ENCODE results near the gene GALNT18. TPM values are rescaled to one million over a fixed set of nuclear protein-coding genes. Genes with fewer than 3 reads are reported as not detected.

GALNT18 gene
- polyA plus RNA-seq, 1 donor from 2014 or later, result 7.6 TPM

DNA sequence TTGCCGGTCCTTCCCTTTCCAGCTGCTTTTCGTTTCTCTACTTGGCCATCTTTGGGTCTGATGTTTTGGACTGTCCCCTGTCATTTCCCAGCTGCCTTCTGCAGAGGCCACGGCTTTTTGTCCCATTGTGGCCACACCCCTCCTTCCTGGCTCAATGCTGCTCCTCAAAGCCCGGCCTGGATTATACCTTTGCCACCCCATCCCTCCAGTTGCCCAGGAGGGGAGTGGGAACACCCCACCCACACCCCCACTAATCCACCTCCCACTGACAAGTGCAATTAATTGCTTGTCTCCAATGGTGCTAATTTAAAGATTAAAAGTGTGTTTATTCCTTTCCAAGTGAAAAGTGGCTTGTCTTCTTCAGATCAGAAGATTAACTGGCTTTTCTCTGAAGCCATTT, 234.6 kb downstream of the GALNT18 start:
- Histone ChIP-seq H3K79me2 (replicated peaks; ENCODE audit: insufficient read depth, low read length) (no peaks in the 10 kb centered on the region), H3K36me3 (ENCODE audit: insufficient read depth, low read length) (no peaks in the 10 kb centered on the region), H3K9me2 (ENCODE audit: insufficient read depth, low read length) (no peaks in the 10 kb centered on the region), H3K4me2 (ENCODE audit: low read length) (no peak overlapping the region), H3K9me3 (ENCODE audit: low read length) (no peaks in the 10 kb centered on the region), H3K27ac (ENCODE audit: low read length) (no peak overlapping the region), H3K4me3 (ENCODE audit: low read length) (no peak overlapping the region), H3K9ac (ENCODE audit: low read length) (no peak overlapping the region), H3F3A (ENCODE audit: insufficient read depth, low read length, poor library complexity, severe bottlenecking) (no peaks in the 10 kb centered on the region), H2AFZ (ENCODE audit: low read depth, low read length) (no peak overlapping the region), H4K20me1 (ENCODE audit: insufficient read depth) (no peaks in the 10 kb centered on the region), H3K27me3 (ENCODE audit: insufficient read depth, low read depth, low read length) (no peaks in the 10 kb centered on the region)
- TF ChIP-seq TAF1 (IDR thresholded peaks at IDR 0.05; ENCODE audit: low read depth) (no peak), EP300 (conservative IDR thresholded peaks at IDR 0.05; ENCODE audit: poor library complexity, severe bottlenecking) (no peak)

DNA sequence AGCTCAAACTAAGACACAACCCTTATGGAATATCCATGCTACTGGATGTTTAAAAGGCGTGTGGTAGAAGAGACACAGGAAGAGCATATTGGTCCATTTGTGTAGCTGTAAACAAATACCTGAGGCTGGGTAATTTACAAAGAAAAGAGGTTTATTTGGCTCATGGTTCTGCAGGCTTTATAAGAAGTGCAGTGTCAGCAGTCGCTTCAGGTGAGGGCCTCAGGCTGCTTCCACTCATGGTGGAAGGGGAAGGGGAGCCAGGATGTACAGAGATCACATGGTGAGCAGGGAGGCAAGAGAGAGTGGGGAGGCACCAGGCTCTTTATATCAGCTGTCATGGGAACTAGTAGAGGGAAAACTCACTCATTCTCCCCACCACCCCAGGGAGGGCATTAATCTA, 237.0 kb downstream of the GALNT18 start:
- H3K27me3 ChIP-seq (ENCODE audit: insufficient read depth, low read depth, low read length), result no peaks in the 10 kb centered on the region
- H3K36me3 ChIP-seq (ENCODE audit: insufficient read depth, low read length), result no peaks in the 10 kb centered on the region
- TF ChIP-seq, protein P1, sequence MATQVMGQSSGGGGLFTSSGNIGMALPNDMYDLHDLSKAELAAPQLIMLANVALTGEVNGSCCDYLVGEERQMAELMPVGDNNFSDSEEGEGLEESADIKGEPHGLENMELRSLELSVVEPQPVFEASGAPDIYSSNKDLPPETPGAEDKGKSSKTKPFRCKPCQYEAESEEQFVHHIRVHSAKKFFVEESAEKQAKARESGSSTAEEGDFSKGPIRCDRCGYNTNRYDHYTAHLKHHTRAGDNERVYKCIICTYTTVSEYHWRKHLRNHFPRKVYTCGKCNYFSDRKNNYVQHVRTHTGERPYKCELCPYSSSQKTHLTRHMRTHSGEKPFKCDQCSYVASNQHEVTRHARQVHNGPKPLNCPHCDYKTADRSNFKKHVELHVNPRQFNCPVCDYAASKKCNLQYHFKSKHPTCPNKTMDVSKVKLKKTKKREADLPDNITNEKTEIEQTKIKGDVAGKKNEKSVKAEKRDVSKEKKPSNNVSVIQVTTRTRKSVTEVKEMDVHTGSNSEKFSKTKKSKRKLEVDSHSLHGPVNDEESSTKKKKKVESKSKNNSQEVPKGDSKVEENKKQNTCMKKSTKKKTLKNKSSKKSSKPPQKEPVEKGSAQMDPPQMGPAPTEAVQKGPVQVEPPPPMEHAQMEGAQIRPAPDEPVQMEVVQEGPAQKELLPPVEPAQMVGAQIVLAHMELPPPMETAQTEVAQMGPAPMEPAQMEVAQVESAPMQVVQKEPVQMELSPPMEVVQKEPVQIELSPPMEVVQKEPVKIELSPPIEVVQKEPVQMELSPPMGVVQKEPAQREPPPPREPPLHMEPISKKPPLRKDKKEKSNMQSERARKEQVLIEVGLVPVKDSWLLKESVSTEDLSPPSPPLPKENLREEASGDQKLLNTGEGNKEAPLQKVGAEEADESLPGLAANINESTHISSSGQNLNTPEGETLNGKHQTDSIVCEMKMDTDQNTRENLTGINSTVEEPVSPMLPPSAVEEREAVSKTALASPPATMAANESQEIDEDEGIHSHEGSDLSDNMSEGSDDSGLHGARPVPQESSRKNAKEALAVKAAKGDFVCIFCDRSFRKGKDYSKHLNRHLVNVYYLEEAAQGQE (IDR thresholded peaks at IDR 0.05; ENCODE audit: borderline replicate concordance), result no peak
- TF ChIP-seq CTCF (IDR thresholded peaks at IDR 0.05; ENCODE audit: poor library complexity, severe bottlenecking) (no peak), EZH2 (IDR thresholded peaks at IDR 0.05; ENCODE audit: borderline replicate concordance, insufficient read depth, low read length, poor library complexity, severe bottlenecking) (no peak), RAD21 (conservative IDR thresholded peaks at IDR 0.05) (no peak)
- no peak overlapping the region for H3K4me3 ChIP-seq (ENCODE audit: low read length)
- H3K9me3 ChIP-seq (ENCODE audit: low read length), result no peaks in the 10 kb centered on the region
- no peaks in the 10 kb centered on the region for H4K20me1 ChIP-seq (ENCODE audit: insufficient read depth)
- H3K4me2 ChIP-seq (ENCODE audit: low read length), result no peak overlapping the region
- no peak overlapping the region for H2AFZ ChIP-seq (ENCODE audit: low read depth, low read length)
- no peak overlapping the region for H3K27ac ChIP-seq (ENCODE audit: low read length)
- no peaks in the 10 kb centered on the region for H3F3A ChIP-seq (ENCODE audit: insufficient read depth, low read length, poor library complexity, severe bottlenecking)
- no peak overlapping the region for H3K9ac ChIP-seq (ENCODE audit: low read length)
- H3K9me2 ChIP-seq (ENCODE audit: insufficient read depth, low read length), result no peaks in the 10 kb centered on the region
- H3K79me2 ChIP-seq (replicated peaks; ENCODE audit: insufficient read depth, low read length), result no peaks in the 10 kb centered on the region

DNA sequence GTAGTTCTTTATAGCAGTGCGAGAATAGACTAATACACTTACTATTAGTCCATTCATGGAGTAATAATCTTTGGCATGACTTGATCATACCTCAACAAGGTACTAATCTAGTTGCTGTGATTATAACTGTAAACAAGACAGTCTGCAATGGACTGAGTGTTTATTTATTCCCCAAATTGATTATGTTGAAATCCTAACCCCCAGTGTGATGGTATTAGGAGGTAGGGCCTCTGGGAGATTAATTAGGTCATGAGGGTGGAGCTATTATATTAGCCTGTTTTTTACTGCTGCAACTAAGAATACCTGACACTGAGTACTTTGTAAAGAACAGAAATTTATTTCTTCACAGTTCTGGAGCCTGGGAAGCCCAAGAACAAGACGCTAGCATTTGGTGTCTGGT, 237.8 kb downstream of the GALNT18 start:
- H3K4me2 ChIP-seq (ENCODE audit: low read length), result no peak overlapping the region
- no peaks in the 10 kb centered on the region for H3K9me3 ChIP-seq (ENCODE audit: low read length)
- no peak overlapping the region for H3K27ac ChIP-seq (ENCODE audit: low read length)
- H3F3A ChIP-seq (ENCODE audit: insufficient read depth, low read length, poor library complexity, severe bottlenecking), result no peaks in the 10 kb centered on the region
- H3K27me3 ChIP-seq (ENCODE audit: insufficient read depth, low read depth, low read length), result no peaks in the 10 kb centered on the region
- H3K9ac ChIP-seq (ENCODE audit: low read length), result no peak overlapping the region
- no peak for TF ChIP-seq EP300 (conservative IDR thresholded peaks at IDR 0.05; ENCODE audit: poor library complexity, severe bottlenecking)
- TF ChIP-seq, protein P1 (IDR thresholded peaks at IDR 0.05; ENCODE audit: borderline replicate concordance), result no peak
- no peak for TF ChIP-seq MXI1 (conservative IDR thresholded peaks at IDR 0.05; ENCODE audit: poor library complexity, severe bottlenecking)
- no peak for TF ChIP-seq SMC3 (conservative IDR thresholded peaks at IDR 0.05; ENCODE audit: poor library complexity)
- no peak for TF ChIP-seq CTCF (IDR thresholded peaks at IDR 0.05; ENCODE audit: poor library complexity, severe bottlenecking)
- TF ChIP-seq POLR2AphosphoS5 (IDR thresholded peaks at IDR 0.05), result no peak
- TF ChIP-seq TAF1 (IDR thresholded peaks at IDR 0.05; ENCODE audit: low read depth), result no peak
- no peak for TF ChIP-seq RAD21 (conservative IDR thresholded peaks at IDR 0.05)
- TF ChIP-seq EZH2 (IDR thresholded peaks at IDR 0.05; ENCODE audit: borderline replicate concordance, insufficient read depth, low read length, poor library complexity, severe bottlenecking), result no peak
- H3K36me3 ChIP-seq (ENCODE audit: insufficient read depth, low read length), result no peaks in the 10 kb centered on the region
- H3K9me2 ChIP-seq (ENCODE audit: insufficient read depth, low read length), result no peaks in the 10 kb centered on the region
- H3K4me3 ChIP-seq (ENCODE audit: low read length), result no peak overlapping the region
- H3K79me2 ChIP-seq (replicated peaks; ENCODE audit: insufficient read depth, low read length), result no peaks in the 10 kb centered on the region
- H4K20me1 ChIP-seq (ENCODE audit: insufficient read depth), result no peaks in the 10 kb centered on the region
- no peak overlapping the region for H2AFZ ChIP-seq (ENCODE audit: low read depth, low read length)

Measured in neural cell (in vitro differentiated cells).